Loucy (cell line): Measurements from ENCODE around the gene UNC13C.

ENCODE experiments used
- H2AFZ ChIP-seq: fragments of 200-600 bp; sonication (generic); 2 replicates; pipeline ENCODE4 v1.6.0; 2016; ENCODE audit warnings: antibody characterized with exemption, mild to moderate bottlenecking, low read length, moderate library complexity
- H3F3A ChIP-seq: fragments of 200-600 bp; 2 replicates; pipeline ENCODE4 v1.6.0; 2016; ENCODE audit warnings: antibody characterized with exemption, low read depth, mild to moderate bottlenecking
- H3K27me3 ChIP-seq: fragments of 200-600 bp; sonication (generic); 2 replicates; pipeline ENCODE4 v1.6.1; 2014; ENCODE audit warnings: low read length, mild to moderate bottlenecking; ENCODE audit not compliant: insufficient read depth, poor library complexity, severe bottlenecking
- H3K36me3 ChIP-seq: fragments of 200-600 bp; sonication (generic); 2 replicates; pipeline ENCODE4 v1.6.1; 2016; ENCODE audit warnings: low read length; ENCODE audit not compliant: insufficient read depth
- H3K4me1 ChIP-seq: fragments of 200-600 bp; sonication (generic); 2 replicates; pipeline ENCODE4 v1.5.1; 2014; ENCODE audit warnings: low read length, mild to moderate bottlenecking; ENCODE audit not compliant: insufficient read depth, poor library complexity, severe bottlenecking
- H3K4me2 ChIP-seq: fragments of 200-600 bp; sonication (generic); 2 replicates; pipeline ENCODE4 v1.6.0; 2014; ENCODE audit warnings: antibody characterized with exemption, low read length, low read depth, mild to moderate bottlenecking; ENCODE audit not compliant: poor library complexity, severe bottlenecking
- H3K4me3 ChIP-seq: fragments of 200-600 bp; sonication (generic); 2 replicates; pipeline ENCODE4 v1.5.1; 2014; ENCODE audit warnings: low read length, mild to moderate bottlenecking, mixed read lengths; ENCODE audit not compliant: poor library complexity, severe bottlenecking
- H3K79me2 ChIP-seq: fragments of 200-600 bp; sonication (generic); 2 replicates; pipeline ENCODE4 v1.6.1; 2014; ENCODE audit warnings: low read length; ENCODE audit not compliant: insufficient read depth
- H3K9ac ChIP-seq: fragments of 200-600 bp; sonication (generic); 2 replicates; pipeline ENCODE4 v1.6.0; 2014; ENCODE audit warnings: mild to moderate bottlenecking, low read depth, low read length, moderate library complexity; ENCODE audit not compliant: poor library complexity, severe bottlenecking
- H3K9me2 ChIP-seq: fragments of 200-600 bp; sonication (generic); replicated peaks from 2 replicates; pipeline ENCODE4 v1.6.1; 2016; ENCODE audit warnings: low read depth, low read length, mixed read lengths
- H3K9me3 ChIP-seq: fragments of 200-600 bp; sonication (generic); 2 replicates; pipeline ENCODE4 v1.6.1; 2014; ENCODE audit warnings: mild to moderate bottlenecking, antibody characterized with exemption, low read length, low read depth; ENCODE audit not compliant: insufficient read depth
- H4K20me1 ChIP-seq: fragments of 200-600 bp; sonication (generic); 2 replicates; pipeline ENCODE4 v1.6.0; 2014; ENCODE audit warnings: antibody characterized with exemption, low read length, mild to moderate bottlenecking; ENCODE audit not compliant: insufficient read depth, poor library complexity, severe bottlenecking
- CTCF ChIP-seq: fragments of 200-600 bp; sonication (generic); conservative IDR thresholded peaks from 2 replicates; pipeline ENCODE4 v1.5.1; 2014; ENCODE audit warnings: mild to moderate bottlenecking, antibody characterized with exemption, low read length
- EZH2phosphoT487 ChIP-seq: fragments of 200-600 bp; IDR thresholded peaks from 2 replicates; pipeline ENCODE4 v1.6.1; 2018; ENCODE audit warnings: antibody characterized with exemption, mild to moderate bottlenecking, moderate library complexity, borderline replicate concordance

The UNC13C gene

DNA sequence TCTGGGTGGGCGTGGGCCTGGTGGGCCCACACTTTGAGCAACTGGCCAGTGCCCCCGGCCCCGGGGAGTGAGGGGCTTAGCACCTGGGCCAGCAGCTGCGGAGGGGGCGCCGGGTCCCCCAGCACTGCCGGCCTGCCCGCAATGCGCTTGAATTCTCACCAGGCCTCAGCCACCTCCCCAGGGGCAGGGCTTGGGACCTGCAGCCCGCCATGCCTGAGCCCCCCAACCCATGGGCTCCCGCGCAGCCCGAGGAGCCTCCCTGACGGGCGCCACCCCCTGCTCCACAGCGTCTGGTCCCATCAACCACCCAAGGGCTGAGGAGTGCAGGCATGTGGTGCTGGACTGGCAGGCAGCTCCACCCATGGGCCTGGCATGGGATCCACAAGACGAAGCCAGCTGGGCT is 484.3 kb downstream of the UNC13C start:
- Histone ChIP-seq H3K4me1 (no peaks in the 10 kb centered on the region), H4K20me1 (no peaks in the 10 kb centered on the region), H3K4me3 (no peak overlapping the region), H3K4me2 (no peak overlapping the region), H2AFZ (no peak overlapping the region), H3K27me3 (no peaks in the 10 kb centered on the region), H3K36me3 (no peaks in the 10 kb centered on the region), H3K79me2 (no peaks in the 10 kb centered on the region), H3F3A (no peaks in the 10 kb centered on the region), H3K9me3 (no peaks in the 10 kb centered on the region), H3K9ac (no peak overlapping the region), H3K9me2 (no peaks in the 10 kb centered on the region)
- TF ChIP-seq EZH2phosphoT487 (no peak), CTCF (no peak)

GRCh38 chr15:54481819-54482218 is 503.6 kb downstream of the UNC13C start:
- no peaks in the 10 kb centered on the region for H4K20me1 ChIP-seq
- TF ChIP-seq CTCF (peak; percentile 35; the same call in 1 of the 2 replicates), EZH2phosphoT487 (no peak)
- no peaks in the 10 kb centered on the region for H3K4me1 ChIP-seq
- no peaks in the 10 kb centered on the region; the same call in 1 of the 2 replicates for H3K9me3 ChIP-seq
- H2AFZ ChIP-seq, result 0 out of 2 replicates have a peak overlapping the region, but pooled peaks have one; percentile 16
- H3K79me2 ChIP-seq, result no peaks in the 10 kb centered on the region
- H3K9ac ChIP-seq, result no peak overlapping the region
- no peak overlapping the region for H3K4me2 ChIP-seq
- no peaks in the 10 kb centered on the region for H3F3A ChIP-seq
- no peak overlapping the region for H3K4me3 ChIP-seq
- H3K27me3 ChIP-seq, result no peaks in the 10 kb centered on the region
- H3K9me2 ChIP-seq, result no peaks in the 10 kb centered on the region
- H3K36me3 ChIP-seq, result no peaks in the 10 kb centered on the region

DNA sequence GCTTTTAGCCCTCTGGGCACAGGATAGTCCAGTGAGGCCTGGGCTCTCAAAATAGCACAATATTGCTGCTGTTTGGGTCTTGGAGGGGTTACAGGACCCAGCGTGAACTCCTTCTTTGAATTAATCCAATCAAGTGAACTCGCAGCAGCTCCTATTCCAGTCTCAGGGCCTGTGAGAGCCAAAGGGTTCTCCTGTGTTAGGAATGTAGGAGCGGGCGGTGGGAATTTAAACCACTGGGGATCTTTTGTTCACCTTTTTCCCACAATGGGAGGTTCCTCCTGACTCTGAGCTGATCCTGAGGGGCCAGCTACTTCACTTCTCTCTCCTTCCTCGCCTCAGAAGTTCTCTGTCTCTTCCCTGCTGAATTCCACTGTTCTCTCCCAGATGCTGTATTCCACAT is 504.0 kb downstream of the UNC13C start:
- H3K79me2 ChIP-seq, result no peaks in the 10 kb centered on the region
- H3F3A ChIP-seq, result no peaks in the 10 kb centered on the region
- no peaks in the 10 kb centered on the region for H3K36me3 ChIP-seq
- no peaks in the 10 kb centered on the region; the same call in 1 of the 2 replicates for H3K9me3 ChIP-seq
- 0 out of 2 replicates have a peak overlapping the region, but pooled peaks have one; percentile 16 for H2AFZ ChIP-seq
- TF ChIP-seq EZH2phosphoT487 (no peak), CTCF (no peak)
- H3K9me2 ChIP-seq, result no peaks in the 10 kb centered on the region
- H3K4me1 ChIP-seq, result no peaks in the 10 kb centered on the region
- no peaks in the 10 kb centered on the region for H4K20me1 ChIP-seq
- no peaks in the 10 kb centered on the region for H3K27me3 ChIP-seq
- no peak overlapping the region for H3K4me3 ChIP-seq
- no peak overlapping the region for H3K4me2 ChIP-seq
- no peak overlapping the region for H3K9ac ChIP-seq
